ENCODE results near the gene ERC2. TPM values are rescaled to one million over a fixed set of nuclear protein-coding genes. Genes with fewer than 3 reads are reported as not detected.

Gene ERC2
- total and polyA plus RNA-seq, 2 of the 8 experiments (the other 6 are each of a cell fraction or from before 2014, with no cell fraction given), result 16.4 to 22.8 TPM

- H2AK5ac ChIP-seq (ENCODE audit: low read depth, low read length), result no peak overlapping the region; the same call in 1 of the 2 replicates
- peaks cover 14 to 30% (median 24%) of the 10 kb centered on the region in 4 experiments for H3K4me1 ChIP-seq (replicated peaks in 1 of 4; ENCODE audit: control insufficient read depth in 3 of 4, insufficient read depth in 4 of 4, low read length in 3 of 4)
- no peak overlapping the region for H2BK5ac ChIP-seq (ENCODE audit: low read depth, low read length)
- peak overlapping the region; percentile 21; the same call in 1 of the 2 replicates for H3K18ac ChIP-seq (ENCODE audit: extremely low read depth, low read length)
- no peak for DNase-seq (ENCODE audit: low read depth in 1 of 2, low spot score in 2 of 2)
- ChIA-PET CTCF (ENCODE audit: partially characterized antibody) (interaction anchor here (0.6 to 3.7 kb wide), 11 partner anchors 9 to 498 kb away, joined by 3 to 14 read pairs (median 3); no protein-coding TSS in a partner anchor), POLR2A (ENCODE audit: partially characterized antibody) (interaction anchor here (0.8 to 2.1 kb wide), 4 partner anchors 9 to 53 kb away, joined by 3 to 8 read pairs (median 4); no protein-coding TSS in a partner anchor)
- H3K4ac ChIP-seq (replicated peaks; ENCODE audit: insufficient read length, low read depth, low read length), result peak overlapping the region; percentile 69
- H3K56ac ChIP-seq (replicated peaks; ENCODE audit: insufficient read length, low read depth, low read length), result no peak overlapping the region
- H4K91ac ChIP-seq (replicated peaks; ENCODE audit: insufficient read length, low read length), result peak overlapping the region; percentile 60
- peak overlapping the region; percentile 76; the same call in 1 of the 2 replicates for H2BK15ac ChIP-seq (ENCODE audit: low read length)
- no peak overlapping the region for H4K8ac ChIP-seq (ENCODE audit: extremely low read depth, insufficient read depth, low read length)
- no peak overlapping the region for H3K4me2 ChIP-seq (ENCODE audit: insufficient read depth in 1 of 2, low read depth in 2 of 2, low read length in 2 of 2)
- no peak overlapping the region for H2AFZ ChIP-seq (ENCODE audit: low read length)
- H3K9ac ChIP-seq (replicated peaks in 1 of 4; ENCODE audit: extremely low read depth in 1 of 4, low read depth in 3 of 4, low read length in 3 of 4), result no peak overlapping the region
- H3K79me1 ChIP-seq (ENCODE audit: low read depth, low read length), result no peaks in the 10 kb centered on the region
- no peaks in the 10 kb centered on the region for H3K36me3 ChIP-seq (ENCODE audit: control insufficient read depth in 2 of 4, insufficient read depth in 4 of 4, low read length in 3 of 4)
- no peak for FAIRE-seq
- H2BK12ac ChIP-seq (ENCODE audit: low read depth, low read length), result peak overlapping the region; percentile 69; the same call in 1 of the 2 replicates
- H3K14ac ChIP-seq (ENCODE audit: insufficient read length), result no peak overlapping the region
- H3K23me2 ChIP-seq (ENCODE audit: low read depth, low read length), result no peaks in the 10 kb centered on the region
- peak overlapping the region; percentile 75; the same call in 1 of the 2 replicates for H2BK20ac ChIP-seq (ENCODE audit: low read length)
- H3K79me2 ChIP-seq (ENCODE audit: control insufficient read depth in 1 of 2, insufficient read depth in 2 of 2, low read length in 2 of 2), result no peaks in the 10 kb centered on the region
- H3K27me3 ChIP-seq (replicated peaks in 1 of 4; ENCODE audit: control insufficient read depth in 3 of 4, extremely low read depth in 1 of 4, insufficient read depth in 3 of 4, low read length in 3 of 4), result no peaks in the 10 kb centered on the region
- H4K5ac ChIP-seq (ENCODE audit: insufficient read length, low read depth, low read length), result no peak overlapping the region
- H3K23ac ChIP-seq (ENCODE audit: insufficient read length), result no peak overlapping the region
- 86% methylated on average over 10 of the region's 10 CpGs; no CpG with 5 or more reads in 1 of the 2 experiments for WGBS, 2 experiments (ENCODE audit: extremely low coverage in 1 of 2, insufficient coverage in 1 of 2, insufficient read length in 1 of 2, insufficient replicate concordance in 2 of 2, low coverage in 1 of 2, low lambda C conversion rate in 2 of 2, missing lambda C conversion rate in 1 of 2)
- TF ChIP-seq HDAC2 (IDR thresholded peaks at IDR 0.05; ENCODE audit: borderline replicate concordance in 1 of 2, low read depth in 2 of 2, low read length in 2 of 2), result no peak
- no peak for TF ChIP-seq TEAD4 (IDR thresholded peaks at IDR 0.05; ENCODE audit: low read depth, low read length)
- no peak overlapping the region for H2BK120ac ChIP-seq (replicated peaks; ENCODE audit: low read depth, low read length)
- H3K4me3 ChIP-seq (ENCODE audit: extremely low read depth in 1 of 4, insufficient read depth in 2 of 4, low read depth in 3 of 4, low read length in 4 of 4), result no peak overlapping the region
- H3K27ac ChIP-seq (ENCODE audit: low read depth, low read length), result no peak overlapping the region
- no peaks in the 10 kb centered on the region for H3K9me3 ChIP-seq (ENCODE audit: insufficient read depth in 2 of 2, low read depth in 1 of 2, low read length in 1 of 2)
- no peaks in the 10 kb centered on the region for H4K20me1 ChIP-seq (replicated peaks in 1 of 2; ENCODE audit: control insufficient read depth in 1 of 2, insufficient read depth in 2 of 2, low read length in 2 of 2)
These were observed 821.2 kb downstream of the ERC2 start for GRCh38 chr3:55647063-55647462.

Data from H1 (cell line).